Myocyte (in vitro differentiated cells): ENCODE measurements around the gene PRR11. TPM values are rescaled to one million over a fixed set of nuclear protein-coding genes. Genes with fewer than 3 reads are reported as not detected.
A peak's percentile ranks its signal among the peaks of the same experiment; 100 is the strongest.
"Not testable (repeated sequence)": the region's sequence is repeated elsewhere in the genome, so short reads cannot be mapped to it uniquely, and the experiment has no call there.

Source experiments
- DNase-seq: peaks from one replicate; pipeline ENCODE4 v3.0.0-alpha.2; 2012; ENCODE audit warnings: low read depth
- polyA plus RNA-seq: library from polyadenylated mRNA; unstranded; fragments of >200 nt; gene quantifications from one replicate; pipeline ENCODE4 v1.2.1, GENCODE V29; 2012; ENCODE audit warnings: missing spikeins
- total RNA-seq: library from RNA; depleted of rRNA; stranded (reverse); fragments of >200 nt; gene quantifications from 2 replicates; pipeline ENCODE4 v1.2.3, GENCODE V29; 2014

The PRR11 gene
- total RNA-seq, result 0.47 and 0.59 TPM in 2 replicates
- polyA plus RNA-seq, result 0.84 TPM

GRCh38 chr17:59155439-59156177 is at the start of gene PRR11:
PRR11 (plus strand) TSS chr17:59155746; CDS start chr17:59169753, 14,007 bp downstream.
- DNase-seq, result peak; percentile 100

DNA sequence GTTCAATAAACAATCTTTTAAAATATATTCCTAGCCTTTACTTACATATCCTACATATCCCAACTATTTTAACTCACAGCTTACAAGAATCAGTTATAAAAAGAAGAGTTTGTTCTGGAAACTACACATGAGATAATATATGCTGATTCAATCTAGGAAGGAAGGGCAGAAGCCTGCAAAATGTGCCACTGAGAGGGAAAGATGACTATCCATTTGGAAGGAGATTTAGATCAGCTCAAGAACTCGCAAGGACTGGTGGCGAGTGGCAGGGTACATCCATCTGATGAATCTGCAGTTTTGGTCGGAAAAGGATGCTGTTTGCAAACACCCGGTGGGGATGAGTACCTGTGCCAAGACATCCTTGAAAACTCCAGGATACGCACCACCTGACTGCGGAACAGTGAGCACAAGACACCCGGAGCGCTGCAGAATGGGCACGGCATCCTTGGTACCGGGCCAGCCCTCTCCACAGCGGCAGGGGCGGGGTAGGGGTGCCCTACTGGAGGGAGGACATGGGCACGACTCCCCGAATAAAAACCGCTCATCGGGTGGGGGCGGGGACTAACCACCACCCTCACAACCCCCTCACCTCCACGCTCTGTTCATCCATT is 49.6 kb upstream of the PRR11 start:
- DNase-seq, result peak; percentile 68

DNA sequence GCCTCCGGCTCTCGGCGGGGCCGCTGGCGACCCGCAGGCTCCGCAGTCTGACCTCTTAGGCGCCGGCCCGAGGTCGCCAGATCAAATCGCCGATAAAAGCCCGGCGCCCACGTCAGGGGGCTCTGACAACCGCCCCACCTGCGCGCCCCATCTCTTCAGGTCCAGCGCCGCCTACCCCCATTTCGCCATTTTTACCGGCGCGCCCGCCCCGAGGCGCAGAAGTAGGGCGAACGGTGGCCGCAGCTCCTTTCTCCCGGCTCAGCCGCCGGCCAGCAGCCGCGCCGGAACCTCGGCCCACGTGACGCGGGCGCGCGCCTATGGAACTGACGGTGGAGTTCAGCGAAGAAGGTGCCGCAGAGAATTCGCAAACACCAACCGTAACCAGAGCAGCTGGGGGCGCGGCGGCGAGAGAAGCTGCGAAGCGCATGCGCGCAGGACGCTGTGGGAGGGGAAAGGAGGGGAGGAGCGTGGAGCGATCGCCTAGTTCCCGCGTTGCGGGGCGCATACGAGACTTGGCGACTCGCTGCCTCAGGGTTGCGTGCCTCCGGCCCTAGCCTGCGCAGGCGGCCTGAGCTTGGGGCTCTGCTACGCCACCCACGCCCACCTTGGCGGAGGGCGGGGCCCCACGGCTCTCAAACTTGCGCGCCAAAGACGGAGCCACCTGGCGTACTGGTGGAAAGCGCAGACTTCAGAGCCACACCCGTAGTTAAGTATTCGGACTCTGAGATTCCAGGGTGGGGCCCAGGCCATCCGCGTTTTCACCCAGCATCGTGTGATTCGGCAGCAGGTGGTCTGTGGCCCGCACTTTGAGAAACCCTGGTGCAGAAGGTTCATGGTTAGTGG is 48.9 kb upstream of the PRR11 start, which contains the start of gene TRIM37:
TRIM37 (minus strand) TSS at position 418 of the 843 bp plus-strand sequence. CDS start 419 bp downstream, outside the sequence.
- DNase-seq, result peak; percentile 99

DNA sequence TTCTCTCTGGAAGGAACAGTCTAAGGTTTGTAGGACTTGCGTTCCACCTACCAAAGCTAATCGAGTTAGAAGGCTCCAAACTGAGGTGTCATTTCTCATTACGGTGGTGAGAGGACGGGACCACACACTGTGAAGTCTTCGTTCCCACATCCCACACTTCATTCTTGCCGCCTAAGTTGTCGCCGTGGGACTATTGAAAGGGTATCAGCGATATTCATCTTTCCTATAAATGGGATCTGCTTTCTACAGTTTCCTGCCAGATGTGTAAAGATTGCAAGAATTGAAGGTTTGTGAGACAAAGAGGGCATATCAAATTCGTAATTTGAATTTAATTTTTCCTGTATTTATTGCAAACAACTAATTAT is 48.3 kb upstream of the PRR11 start:
- no peak for DNase-seq

DNA sequence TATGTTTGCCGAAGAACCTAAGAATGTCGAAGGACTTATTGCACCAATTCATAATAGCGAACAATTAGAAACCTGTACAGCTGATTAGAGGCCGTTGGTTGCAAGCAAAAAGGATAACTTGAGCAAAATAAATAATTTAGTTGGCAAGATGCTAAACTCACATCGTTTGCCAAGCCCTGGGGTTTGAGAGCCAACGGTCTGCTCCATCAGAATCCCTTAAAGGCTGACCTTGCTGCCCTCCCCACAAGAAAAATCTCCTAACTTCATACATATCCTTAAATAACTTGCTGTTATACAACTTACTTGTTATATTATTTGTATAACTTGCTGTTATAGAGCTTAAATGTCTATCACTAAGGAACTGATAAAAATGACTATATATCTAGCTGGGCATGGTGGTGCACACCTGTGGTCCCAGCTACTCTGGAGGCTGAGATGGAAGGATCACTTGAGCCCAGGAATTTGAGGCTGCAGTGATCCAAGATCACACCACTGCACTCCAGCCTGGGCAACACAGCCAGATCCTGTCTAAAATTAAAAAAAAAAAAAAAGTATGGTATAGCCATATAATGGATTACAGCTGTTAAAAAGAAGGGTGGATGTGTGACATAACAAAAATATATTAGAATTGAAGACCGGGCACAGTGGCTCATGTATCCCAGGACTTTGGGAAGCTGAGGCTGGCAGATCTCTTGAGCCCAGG is 47.0 kb upstream of the PRR11 start:
- no peak for DNase-seq

DNA sequence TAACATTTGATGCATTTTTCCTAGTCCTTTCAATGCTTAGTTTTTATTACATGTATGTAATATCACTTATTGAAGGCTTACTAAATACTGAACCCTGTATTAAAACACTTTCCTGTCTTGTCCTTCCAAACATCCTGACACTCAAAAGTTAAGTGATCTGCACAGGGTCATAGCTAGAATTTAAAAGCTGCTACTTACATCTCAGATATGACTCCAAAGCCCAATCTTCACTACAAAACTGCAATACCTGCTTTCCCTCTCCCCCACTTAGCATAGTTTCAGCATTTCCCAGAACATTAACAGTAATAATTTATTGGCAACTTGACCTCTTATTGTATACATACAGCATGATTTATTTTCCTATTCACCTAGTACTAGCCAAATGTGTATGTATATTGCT is 44.6 kb upstream of the PRR11 start:
- no peak for DNase-seq

DNA sequence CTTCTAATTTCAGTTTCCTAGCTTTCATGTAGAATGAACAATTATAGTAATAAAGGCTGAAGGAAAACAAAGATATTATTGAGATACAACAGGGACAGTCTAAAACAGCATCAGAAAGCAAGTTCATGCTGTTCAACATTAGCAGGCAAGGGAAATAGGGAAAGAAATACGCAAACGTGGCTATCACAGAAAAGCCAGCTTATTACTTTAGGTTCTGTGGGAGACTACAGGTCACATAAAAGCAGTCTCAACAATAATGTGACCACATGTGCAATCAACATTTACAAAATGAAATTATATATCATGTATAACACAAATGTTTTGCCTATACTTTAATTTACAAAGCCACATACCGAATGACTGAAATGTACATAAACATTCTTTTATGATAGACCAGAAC is 44.0 kb upstream of the PRR11 start:
- DNase-seq, result no peak

GRCh38 chr17:59115474-59115873 is 40.1 kb upstream of the PRR11 start:
- DNase-seq, result no peak

DNA sequence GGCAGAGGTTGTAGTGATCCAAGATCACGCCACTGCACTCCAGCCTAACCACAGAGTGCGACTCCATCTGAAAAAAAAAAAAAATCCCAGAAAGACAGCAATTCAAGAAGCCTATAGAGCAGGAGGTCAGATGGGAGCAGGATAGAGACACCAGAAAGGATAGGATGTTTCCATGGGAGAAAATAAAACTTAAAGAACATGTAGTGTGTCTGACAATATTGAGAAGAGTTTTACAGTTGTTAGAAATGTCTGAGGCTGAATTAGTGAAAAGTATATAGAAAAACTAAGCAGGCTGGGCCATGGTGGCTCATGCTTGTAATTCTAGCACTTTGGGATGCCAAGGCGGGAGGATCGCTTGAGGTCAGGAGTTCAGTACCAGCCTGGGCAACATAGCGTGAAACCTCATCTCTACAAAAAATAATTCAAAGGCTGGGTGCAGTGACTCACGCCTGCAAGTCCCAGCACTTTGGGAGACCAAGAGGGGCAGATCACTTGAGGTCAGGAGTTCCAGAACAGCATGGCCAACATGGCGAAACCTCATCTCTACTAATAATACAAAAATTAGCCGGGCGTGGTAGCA is 33.6 kb upstream of the PRR11 start:
- DNase-seq, result peak; percentile 37

- DNase-seq, result no peak
These were observed 30.9 kb upstream of the PRR11 start for GRCh38 chr17:59124665-59125064.

DNA sequence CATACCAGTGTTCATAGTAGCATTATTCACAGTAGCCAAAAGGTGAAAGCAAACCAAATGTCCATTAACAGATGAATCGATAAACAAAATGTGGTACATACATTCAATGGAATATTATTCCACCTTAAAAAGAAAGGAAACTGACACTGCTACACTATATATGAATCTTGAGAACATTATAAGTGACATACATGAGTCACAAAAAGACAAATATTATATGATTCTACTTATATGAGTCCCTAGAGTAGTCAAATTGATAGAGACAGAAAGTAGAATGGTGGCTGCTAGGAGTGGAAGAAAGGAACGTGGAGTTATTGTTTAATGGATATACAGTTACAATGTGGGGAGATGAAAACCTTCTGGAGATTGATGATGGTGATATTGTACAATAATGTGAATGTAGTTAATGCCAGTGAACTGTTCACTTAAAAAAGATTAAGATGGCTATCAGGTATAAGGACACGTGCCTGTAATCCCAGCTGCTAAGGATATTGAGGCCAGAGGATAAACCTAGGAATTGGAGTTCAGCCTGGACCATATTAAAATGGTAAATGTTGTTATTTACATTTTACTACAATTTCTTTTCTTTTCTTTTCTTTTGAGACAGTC is 28.6 kb upstream of the PRR11 start:
- no peak for DNase-seq

DNA sequence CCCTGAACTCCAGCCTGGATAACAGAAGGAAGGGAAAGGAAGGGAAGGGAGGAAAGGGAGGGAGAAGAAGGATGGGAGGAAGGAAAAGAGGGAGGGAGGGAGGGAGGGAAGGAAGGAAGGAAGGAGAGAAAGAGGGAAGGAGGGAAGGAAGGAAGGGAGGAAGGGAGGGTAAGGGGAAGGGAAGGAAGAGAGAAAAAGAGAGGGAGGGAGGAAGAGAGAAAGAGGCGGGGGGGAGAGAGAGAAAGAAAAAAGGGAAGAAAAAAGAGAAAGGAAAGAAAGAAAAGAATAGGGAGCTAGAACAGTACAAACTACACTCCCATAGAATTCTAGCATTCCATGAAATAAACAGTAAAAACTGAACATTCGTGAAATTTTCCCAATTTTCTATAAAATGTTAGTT is 25.7 kb upstream of the PRR11 start:
- DNase-seq, result no peak

GRCh38 chr17:59131131-59131530 is 24.4 kb upstream of the PRR11 start:
- no peak for DNase-seq

DNA sequence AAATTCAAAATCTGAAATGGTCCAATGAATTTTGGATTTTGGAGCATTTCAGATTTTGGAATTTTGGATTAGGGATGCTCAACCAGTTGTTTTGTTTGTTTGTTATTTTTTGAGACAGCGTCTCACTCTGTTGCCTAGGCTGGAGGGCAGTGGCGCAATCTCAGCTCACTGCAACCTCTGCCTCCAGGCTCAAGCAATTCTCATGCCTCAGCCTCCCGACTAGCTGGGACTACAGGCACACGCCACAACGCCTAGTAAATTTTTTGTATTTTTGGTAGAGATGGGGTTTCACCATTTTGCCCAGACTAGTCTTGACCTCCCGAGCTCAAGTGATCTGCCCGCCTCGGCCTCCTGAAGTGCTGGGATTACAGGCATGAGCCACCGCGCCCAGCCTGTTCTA is 17.2 kb upstream of the PRR11 start:
- DNase-seq, result not testable (repeated sequence)

DNA sequence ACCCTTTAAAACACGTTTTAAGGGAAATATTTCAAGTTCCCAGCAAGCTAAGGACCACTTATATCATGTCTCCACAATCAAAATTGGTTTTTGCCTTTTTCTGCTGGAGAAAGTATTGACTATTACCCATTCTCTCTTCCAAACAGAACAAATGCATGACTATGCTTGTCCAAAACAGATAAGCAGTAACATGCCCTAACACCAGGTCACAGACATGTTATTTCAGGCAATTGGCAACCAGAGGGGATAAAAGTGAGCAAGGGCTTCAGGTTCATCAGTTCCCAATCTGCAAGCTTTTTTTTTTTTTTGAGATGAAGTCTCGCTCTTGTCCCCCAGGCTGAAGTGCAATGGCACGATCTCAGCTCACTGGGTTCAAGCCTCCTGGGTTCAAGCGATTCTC is 15.6 kb upstream of the PRR11 start:
- no peak for DNase-seq

DNA sequence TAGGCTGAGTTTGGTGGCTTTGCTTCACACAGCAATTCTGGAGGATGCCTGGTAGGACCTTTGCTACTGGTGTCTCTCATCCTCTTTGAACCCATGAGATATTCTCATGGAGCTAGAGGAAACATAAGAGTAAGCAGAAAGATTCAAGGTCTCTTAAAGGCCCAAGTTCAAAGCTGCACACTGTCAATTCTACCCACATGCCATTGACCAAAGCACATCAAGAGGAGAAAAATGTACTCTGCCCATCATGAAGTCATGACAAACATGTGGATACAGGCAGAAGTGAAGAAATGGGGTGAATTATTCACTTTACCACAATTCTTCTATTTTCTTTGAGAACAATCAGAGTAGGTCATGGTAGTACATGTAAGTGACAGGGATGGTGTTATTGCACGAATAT is 13.7 kb upstream of the PRR11 start:
- no peak for DNase-seq

DNA sequence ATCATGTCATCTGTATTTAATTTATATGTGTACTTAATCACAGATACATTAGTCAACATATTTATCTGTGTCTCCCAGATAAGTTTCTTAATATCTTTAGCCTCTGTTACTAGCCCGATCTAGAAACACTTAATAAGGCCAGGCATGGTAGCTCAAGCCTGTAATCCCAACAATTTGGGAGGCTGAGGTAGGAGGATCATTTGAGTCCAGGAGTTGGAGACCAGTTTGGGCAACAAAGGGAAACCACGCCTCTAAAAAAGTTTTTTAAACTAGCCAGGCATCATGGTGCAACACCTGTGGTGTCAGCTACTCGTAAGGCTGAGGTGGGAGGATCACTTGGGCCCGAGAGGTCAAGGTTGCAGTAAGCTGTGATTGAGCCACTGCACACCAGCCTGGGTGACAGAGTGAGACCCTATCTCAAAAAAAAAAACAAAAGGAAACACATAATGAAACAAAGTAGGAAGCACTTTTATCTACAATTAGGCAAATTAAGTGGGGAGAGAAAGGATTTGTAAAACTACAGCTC is 9.9 kb upstream of the PRR11 start:
- no peak for DNase-seq

DNA sequence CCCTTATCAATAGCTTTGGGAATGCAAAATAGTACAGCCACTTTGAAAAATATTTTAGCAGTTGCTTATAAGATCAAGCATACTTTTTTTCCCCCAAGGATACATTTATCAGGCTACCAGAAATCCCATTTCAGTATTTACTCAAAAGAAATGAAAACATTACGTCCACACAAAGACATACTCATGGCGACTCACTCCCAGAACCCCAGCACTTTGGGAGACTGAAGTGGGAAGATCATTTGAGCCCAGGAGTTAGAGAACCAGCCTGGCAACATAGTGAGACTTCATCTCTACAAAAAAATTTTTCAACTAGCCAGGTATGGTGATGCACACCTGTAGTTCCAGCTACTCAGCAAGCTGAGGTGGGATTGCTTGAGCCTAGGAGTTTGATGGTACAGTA is 6.5 kb upstream of the PRR11 start:
- no peak for DNase-seq

GRCh38 chr17:59149841-59150511 is 5.6 kb upstream of the PRR11 start:
- no peak for DNase-seq

DNA sequence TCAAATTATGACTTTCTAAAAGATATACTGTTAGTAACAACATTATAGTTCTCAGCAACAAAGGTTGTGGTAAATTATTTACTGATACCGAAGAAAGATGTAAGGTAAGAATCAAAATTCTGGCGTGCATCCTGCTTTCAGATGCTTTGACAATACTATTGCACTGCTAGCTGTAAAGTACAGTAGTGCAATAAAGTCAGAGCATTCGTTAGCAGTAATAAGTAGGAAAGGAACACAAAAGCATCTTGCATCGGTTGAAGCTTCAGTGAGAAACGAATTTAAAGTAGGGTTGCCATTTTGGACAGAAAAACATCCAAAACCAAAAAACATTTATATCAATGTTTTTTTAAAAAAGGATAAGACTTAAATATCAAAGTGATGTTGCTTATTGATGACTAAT is 4.5 kb upstream of the PRR11 start:
- DNase-seq, result no peak
